Measurements from ENCODE around the gene MTMR1. TPM values are rescaled to one million over a fixed set of nuclear protein-coding genes. Genes with fewer than 3 reads are reported as not detected.

Gene MTMR1
- total RNA-seq, 1 donor from 2014 or later: 21.3 TPM

- H3K4me1 Mint-ChIP-seq (ENCODE audit: low read depth): peaks cover 3% of the 10 kb centered on the region
- H3K27me3 Mint-ChIP-seq (ENCODE audit: low read depth): no peaks in the 10 kb centered on the region
- H3K9me3 Mint-ChIP-seq (ENCODE audit: low read depth): peaks cover 5% of the 10 kb centered on the region
- no peak overlapping the region for H3K4me3 Mint-ChIP-seq (ENCODE audit: unreplicated experiment)
- peak; percentile 83 for DNase-seq (ENCODE audit: low spot score)
- H3K36me3 Mint-ChIP-seq (ENCODE audit: low read depth): peaks cover 5% of the 10 kb centered on the region
- no peak overlapping the region for H3K27ac Mint-ChIP-seq (ENCODE audit: unreplicated experiment)
- no peak for TF ChIP-seq CTCF (IDR thresholded peaks at IDR 0.05)
These were observed 77.9 kb downstream of the MTMR1 start for GRCh38 chrX:150771116-150771515.

- H3K4me3 Mint-ChIP-seq (ENCODE audit: unreplicated experiment): no peak overlapping the region
- peaks cover 5% of the 10 kb centered on the region for H3K36me3 Mint-ChIP-seq (ENCODE audit: low read depth)
These were observed 79.2 kb downstream of the MTMR1 start for GRCh38 chrX:150772150-150772970.

GRCh38 chrX:150773117-150773516 is 79.9 kb downstream of the MTMR1 start:
- Mint-ChIP-seq H3K27me3 (ENCODE audit: low read depth) (no peaks in the 10 kb centered on the region), H3K4me1 (ENCODE audit: low read depth) (peaks cover 1% of the 10 kb centered on the region), H3K4me3 (ENCODE audit: unreplicated experiment) (no peak overlapping the region), H3K27ac (ENCODE audit: unreplicated experiment) (no peak overlapping the region), H3K36me3 (ENCODE audit: low read depth) (peaks cover 5% of the 10 kb centered on the region), H3K9me3 (ENCODE audit: low read depth) (peaks cover 5% of the 10 kb centered on the region)
- TF ChIP-seq CTCF (IDR thresholded peaks at IDR 0.05): no peak
- DNase-seq (ENCODE audit: low spot score): no peak

More at GRCh38 chrX:150772150-150772970, 79.2 kb downstream of the MTMR1 start:
- peak; percentile 90 for DNase-seq (ENCODE audit: low spot score)
- peak; percentile 84 for TF ChIP-seq CTCF (IDR thresholded peaks at IDR 0.05)
- Mint-ChIP-seq H3K4me1 (ENCODE audit: low read depth) (peaks cover 3% of the 10 kb centered on the region), H3K27me3 (ENCODE audit: low read depth) (no peaks in the 10 kb centered on the region), H3K9me3 (ENCODE audit: low read depth) (peaks cover 5% of the 10 kb centered on the region), H3K27ac (ENCODE audit: unreplicated experiment) (no peak overlapping the region)

- no peaks in the 10 kb centered on the region for H3K4me1 Mint-ChIP-seq (ENCODE audit: low read depth)
- no peak overlapping the region for H3K4me3 Mint-ChIP-seq (ENCODE audit: unreplicated experiment)
- no peak overlapping the region for H3K27ac Mint-ChIP-seq (ENCODE audit: unreplicated experiment)
- peaks cover 5% of the 10 kb centered on the region for H3K9me3 Mint-ChIP-seq (ENCODE audit: low read depth)
- no peaks in the 10 kb centered on the region for H3K27me3 Mint-ChIP-seq (ENCODE audit: low read depth)
- no peak for DNase-seq (ENCODE audit: low spot score)
- no peak for TF ChIP-seq CTCF (IDR thresholded peaks at IDR 0.05)
- H3K36me3 Mint-ChIP-seq (ENCODE audit: low read depth): peaks cover 5% of the 10 kb centered on the region
These were observed 80.4 kb downstream of the MTMR1 start for GRCh38 chrX:150773634-150774033.

- Mint-ChIP-seq H3K4me1 (ENCODE audit: low read depth) (no peaks in the 10 kb centered on the region), H3K4me3 (ENCODE audit: unreplicated experiment) (no peak overlapping the region), H3K27me3 (ENCODE audit: low read depth) (no peaks in the 10 kb centered on the region), H3K9me3 (ENCODE audit: low read depth) (peaks cover 5% of the 10 kb centered on the region), H3K36me3 (ENCODE audit: low read depth) (peaks cover 5% of the 10 kb centered on the region), H3K27ac (ENCODE audit: unreplicated experiment) (no peak overlapping the region)
- no peak for DNase-seq (ENCODE audit: low spot score)
- no peak for TF ChIP-seq CTCF (IDR thresholded peaks at IDR 0.05)
These were observed 81.8 kb downstream of the MTMR1 start for GRCh38 chrX:150774798-150775568.
